ELR (cell line): ENCODE results near the gene CTIF.

ENCODE experiments used
- DNase-seq: peaks from one replicate; pipeline ENCODE4 v3.0.0-alpha.2; 2015; ENCODE audit warnings: low read depth

The CTIF gene

DNA sequence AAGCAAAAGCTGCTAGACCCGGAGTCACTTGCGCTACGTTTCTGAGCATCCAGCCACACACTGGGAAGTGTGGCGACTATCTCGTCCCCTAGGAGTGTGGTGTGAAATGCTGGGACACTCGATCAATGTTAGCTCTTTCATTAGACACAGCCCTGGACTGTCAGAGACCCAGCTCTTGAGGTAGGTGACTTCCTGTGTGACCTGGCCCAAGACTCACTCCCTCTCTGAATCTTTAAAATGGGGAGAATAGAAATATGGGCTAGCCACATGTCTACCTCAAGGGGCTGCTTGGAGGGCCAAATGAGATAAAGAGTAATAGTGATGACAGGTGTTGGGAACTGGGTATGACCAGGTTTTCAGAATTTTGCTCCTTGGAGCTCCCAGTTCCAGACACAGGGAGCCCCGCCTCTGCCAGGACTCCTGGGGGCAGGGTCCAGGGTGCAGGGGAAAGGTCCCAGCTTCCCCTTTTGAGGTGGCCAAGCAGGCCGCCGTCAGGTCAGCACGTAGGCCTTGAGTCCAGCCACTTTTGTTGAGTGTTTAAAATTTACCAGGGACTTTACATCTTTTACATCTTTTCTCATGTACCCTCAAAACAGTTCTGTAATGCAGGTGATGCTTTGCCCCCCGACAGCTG lies 36.0 kb downstream of the CTIF start:
- DNase-seq = no peak

GRCh38 chr18:48575301-48575657 lies 36.4 kb downstream of the CTIF start:
- no peak for DNase-seq

DNA sequence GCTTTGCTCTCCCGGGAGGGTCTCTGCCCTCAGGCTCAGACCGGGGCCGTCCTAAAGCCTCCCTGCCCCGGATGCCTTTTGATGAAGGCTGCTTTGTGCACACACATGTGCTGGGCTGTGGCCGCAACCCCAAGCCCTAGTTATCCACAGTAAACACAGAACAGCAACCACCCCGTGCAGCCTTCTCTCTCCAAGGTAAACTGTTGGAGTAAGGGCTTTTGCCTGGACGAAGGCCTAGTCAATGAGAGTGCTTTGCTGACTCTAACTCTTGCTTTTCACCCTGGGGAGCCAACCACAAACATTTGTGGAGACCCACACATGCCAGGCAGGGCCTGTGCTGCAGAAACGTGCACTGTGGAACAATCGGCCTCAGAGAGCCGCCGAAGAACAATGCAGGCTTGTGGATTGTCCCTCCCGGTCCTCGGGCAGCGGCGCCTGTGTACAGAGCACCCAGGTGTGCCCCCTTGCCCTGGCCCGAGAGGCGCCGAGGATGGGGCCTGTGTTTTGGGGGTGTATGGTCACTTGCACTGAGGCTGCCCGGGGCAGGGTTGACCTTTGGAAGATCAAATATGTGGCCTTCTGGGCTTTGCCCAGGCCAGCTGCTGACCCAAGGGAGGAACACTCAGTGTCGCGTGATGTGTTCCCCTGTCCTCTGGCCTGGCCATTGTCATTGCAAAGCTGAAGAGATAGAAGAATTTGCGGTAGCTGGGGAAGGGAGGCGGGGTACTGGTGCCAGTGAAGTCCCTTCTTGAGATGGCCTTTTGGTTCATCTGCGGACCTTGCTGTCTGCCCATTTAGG lies 37.0 kb downstream of the CTIF start:
- DNase-seq = no peak

DNA sequence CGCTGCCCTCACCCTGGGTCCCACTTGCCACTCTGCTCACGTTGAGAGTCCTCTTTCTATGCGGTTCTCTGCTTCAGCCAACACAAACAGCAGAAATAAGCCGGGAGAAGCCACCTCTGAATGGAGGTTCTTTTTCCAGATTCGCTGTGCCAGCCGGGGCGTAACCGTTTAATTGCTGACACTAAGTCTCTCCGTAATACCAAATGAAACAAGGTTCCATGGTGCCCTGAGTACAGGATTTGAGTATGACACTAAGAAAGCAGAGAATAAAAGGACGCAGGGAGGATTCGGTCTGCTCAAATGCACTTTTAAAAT lies 37.6 kb downstream of the CTIF start:
- no peak for DNase-seq

DNA sequence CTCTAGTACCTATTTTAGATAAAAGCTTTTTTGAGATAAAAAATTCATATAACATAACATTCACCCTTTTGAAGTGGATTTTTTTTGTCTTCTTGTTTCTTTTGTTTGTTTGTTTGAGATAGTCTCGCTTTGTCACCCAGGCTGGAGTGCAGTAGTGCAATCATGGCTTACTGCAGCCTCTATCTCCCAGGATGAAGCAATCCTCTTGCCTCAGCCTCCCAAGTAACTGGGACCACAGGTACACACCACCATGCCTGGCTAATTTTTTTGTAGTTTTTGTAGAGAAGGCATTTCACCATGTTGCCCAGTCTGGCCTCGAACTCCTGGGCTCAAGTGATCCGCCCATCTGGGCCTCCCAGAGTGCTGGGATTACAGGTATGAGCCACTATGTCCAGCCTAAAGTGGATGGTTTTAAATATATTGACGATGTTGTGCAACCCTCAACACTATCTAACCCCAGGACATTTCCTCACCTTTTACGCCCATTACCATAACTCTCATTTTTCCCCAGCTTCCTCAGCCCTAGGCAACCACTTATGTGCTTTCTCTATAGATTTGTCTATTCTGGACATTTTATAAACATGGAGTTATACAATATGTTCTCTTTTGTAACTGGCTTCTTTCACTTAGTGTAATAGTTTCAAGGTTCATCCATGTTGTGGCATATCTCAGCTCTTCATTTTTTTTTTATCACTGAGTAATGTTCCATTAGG lies 38.8 kb downstream of the CTIF start:
- no peak for DNase-seq

DNA sequence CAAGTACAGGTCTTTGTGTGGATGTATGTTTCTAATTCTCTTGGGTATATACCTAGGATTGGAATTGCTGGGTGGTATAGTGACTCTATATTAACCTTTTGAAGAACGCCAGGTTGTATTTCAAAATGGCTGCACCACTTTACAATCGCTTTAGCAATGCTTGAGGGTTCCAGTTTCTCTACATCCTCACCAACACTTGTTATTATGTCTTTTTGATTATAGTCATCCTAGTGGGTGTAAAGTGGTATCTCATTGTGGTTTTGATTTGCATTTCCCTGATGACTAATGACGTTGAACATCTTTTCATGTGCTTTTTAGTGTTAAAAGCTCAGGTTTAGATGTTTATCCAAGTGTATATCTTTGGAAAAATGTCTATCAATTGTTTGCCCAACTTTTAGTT lies 39.5 kb downstream of the CTIF start:
- DNase-seq = no peak

GRCh38 chr18:48580066-48580465 lies 41.2 kb downstream of the CTIF start:
- DNase-seq = no peak

DNA sequence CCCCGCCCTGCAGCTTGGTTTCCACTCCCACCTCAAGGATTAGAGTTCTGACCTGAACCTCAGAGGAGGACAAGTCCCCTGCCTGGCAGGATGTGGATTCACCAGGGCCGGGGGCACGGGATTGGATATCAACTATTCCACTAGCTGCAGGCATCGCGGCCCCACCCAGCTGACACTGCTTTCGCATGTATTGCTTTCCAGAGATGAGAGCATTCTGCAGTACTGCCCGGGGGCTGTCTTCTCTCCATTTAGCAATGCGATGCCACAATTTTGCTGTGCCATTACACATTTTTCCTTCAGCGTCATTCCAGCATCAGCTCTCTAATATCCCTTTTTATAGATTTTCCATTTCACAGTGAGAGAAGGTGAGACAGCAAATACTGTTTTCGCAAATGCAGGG lies 42.0 kb downstream of the CTIF start:
- no peak for DNase-seq

GRCh38 chr18:48581206-48581605 lies 42.4 kb downstream of the CTIF start:
- no peak for DNase-seq

- DNase-seq = no peak
These were observed 43.1 kb downstream of the CTIF start for GRCh38 chr18:48581941-48582340.

DNA sequence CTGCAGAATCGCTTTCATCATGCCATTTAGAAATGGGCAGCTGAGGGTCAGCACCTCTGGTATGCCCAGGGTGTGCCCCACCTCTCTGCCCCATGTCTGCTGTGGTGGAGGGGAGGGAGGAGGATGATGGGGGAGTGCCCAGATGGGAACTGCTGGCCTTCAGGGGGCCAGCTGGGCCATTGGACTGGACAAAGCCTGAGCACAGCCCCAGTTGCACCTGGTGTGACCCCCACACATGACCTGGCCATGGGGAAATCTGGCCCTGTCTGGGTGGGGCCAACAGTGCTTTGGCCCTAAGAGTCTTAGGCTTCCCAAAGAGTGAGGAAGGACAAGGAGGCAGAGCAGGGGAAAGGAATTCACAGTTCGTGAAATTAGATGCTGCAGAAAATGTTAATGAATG lies 44.1 kb downstream of the CTIF start:
- no peak for DNase-seq

DNA sequence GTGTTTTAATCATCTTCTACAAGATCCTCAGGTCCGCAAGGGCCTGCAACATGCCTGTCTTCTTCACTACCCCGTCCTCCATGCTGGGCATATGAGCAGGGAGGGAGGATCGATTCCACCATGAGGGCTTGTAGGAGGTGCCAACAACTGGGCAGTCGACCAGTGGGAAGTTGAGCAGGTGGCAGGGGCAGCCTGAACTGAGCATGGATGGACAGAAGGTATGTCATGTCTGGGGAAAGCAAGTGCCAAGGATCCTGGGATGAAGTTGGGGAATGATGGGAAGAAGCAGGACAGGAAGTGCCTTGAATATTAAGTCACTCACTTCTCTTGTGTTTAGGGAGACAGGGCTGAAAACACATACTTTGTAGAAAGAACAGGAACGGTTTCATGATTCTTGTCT lies 44.7 kb downstream of the CTIF start:
- DNase-seq = no peak

- no peak for DNase-seq
These were observed 51.1 kb downstream of the CTIF start for GRCh38 chr18:48589797-48590519.

DNA sequence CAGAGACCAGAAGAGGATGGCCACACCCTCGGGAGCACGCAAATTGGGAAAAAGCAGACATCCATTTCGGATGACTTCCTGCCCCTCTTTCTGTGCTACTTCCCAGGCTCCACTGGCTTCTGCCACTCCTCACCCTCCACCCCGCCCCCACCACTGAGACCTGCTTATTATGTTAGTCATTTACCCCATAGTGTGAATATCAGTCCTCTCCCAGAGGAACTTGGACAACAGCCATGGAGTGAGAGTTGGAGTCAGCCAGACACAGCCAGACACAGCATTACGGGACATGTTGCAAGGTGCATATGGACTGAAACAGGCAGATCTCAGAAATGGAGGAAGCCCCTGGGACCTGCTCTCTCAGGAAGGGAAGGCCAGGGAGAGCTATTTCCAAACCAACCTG lies 51.8 kb downstream of the CTIF start:
- DNase-seq = peak; percentile 75

- DNase-seq = no peak
These were observed 53.8 kb downstream of the CTIF start for GRCh38 chr18:48592540-48593171.

GRCh38 chr18:48594471-48595094 lies 55.8 kb downstream of the CTIF start:
- DNase-seq = no peak

GRCh38 chr18:48595703-48596218 lies 56.9 kb downstream of the CTIF start:
- DNase-seq = no peak

DNA sequence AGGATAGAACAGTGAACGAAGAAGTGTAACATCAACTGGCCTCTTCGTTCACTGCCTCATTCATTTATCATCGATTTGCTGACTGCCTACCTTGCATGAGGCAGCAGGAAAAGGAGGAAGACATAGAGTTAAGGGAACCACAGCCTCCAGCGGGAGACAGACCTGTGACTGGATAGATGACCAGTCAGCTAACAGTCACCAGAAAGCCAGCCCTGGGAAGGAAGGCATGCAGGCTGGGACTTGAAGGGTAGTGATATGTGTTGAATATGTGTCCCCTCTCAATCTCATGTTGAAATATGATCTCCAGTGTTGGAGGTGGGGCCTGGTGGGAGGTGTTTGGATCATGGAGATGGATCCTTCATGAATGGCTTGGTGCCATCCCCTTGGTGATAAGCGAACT lies 58.3 kb downstream of the CTIF start:
- DNase-seq = no peak

DNA sequence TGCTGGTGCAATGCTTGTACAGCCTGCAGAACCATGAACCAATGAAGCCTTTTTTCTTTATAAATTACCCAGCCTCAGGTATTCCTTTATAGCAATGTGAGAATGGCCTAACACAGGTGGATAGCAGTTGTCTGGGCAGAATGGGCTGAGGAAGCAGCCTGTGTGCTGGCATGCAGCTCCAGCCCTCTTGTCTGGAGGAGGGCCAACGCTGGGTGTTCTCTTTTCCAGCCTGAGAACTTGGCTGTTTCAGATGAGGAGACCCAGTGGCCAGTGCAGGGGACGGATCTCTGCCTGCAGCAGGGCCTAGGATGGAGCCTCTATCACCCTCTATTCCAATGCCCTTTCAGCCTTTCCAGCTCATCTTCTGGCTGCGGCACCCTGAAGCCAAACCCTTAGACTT lies 58.8 kb downstream of the CTIF start:
- no peak for DNase-seq

GRCh38 chr18:48599391-48599790 lies 60.6 kb downstream of the CTIF start:
- DNase-seq = no peak

GRCh38 chr18:48600046-48600445 lies 61.2 kb downstream of the CTIF start:
- DNase-seq = no peak
